ENCODE results near the gene ATP8B4.

Gene ATP8B4

DNA sequence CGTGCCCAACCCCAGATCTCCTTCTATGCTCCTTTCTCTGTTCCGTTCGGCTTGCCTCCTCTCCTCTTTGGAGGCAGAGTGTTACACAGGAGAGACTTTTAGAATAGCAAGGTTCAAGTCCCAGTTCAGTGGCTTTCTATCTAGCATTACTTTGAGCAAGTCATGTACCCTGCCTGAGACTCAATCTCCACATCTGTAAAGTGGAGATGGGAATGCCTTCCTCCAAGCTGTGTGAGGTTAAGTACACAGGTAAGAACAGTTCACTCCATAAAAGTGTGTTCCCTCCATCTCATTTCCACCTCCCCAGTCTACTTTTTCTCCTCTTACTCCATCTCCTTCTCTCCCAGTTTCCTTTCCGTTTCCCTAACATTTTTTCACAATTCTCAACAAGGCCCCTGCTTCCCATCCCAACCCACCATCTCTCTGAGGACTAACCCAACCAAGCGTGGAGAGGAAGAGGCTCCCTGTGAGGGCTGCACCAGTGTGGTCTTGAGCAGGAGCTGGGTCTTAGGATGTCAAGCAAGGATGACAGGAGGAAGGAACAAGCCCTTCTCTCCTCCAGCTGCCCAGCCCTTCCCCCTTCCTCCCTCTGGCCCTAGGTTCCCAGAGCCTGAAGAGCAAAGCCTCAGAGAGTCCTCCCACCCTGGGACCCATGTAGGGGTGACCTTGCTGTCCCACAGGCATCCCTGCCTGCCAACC, 6.4 kb downstream of the ATP8B4 start:
- no peak overlapping the region for H3K4me3 ChIP-seq (ENCODE audit: control insufficient read depth, low read depth, low read length)
- TF ChIP-seq, protein P1, sequence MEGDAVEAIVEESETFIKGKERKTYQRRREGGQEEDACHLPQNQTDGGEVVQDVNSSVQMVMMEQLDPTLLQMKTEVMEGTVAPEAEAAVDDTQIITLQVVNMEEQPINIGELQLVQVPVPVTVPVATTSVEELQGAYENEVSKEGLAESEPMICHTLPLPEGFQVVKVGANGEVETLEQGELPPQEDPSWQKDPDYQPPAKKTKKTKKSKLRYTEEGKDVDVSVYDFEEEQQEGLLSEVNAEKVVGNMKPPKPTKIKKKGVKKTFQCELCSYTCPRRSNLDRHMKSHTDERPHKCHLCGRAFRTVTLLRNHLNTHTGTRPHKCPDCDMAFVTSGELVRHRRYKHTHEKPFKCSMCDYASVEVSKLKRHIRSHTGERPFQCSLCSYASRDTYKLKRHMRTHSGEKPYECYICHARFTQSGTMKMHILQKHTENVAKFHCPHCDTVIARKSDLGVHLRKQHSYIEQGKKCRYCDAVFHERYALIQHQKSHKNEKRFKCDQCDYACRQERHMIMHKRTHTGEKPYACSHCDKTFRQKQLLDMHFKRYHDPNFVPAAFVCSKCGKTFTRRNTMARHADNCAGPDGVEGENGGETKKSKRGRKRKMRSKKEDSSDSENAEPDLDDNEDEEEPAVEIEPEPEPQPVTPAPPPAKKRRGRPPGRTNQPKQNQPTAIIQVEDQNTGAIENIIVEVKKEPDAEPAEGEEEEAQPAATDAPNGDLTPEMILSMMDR (conservative IDR thresholded peaks at IDR 0.05; ENCODE audit: control insufficient read depth, insufficient read depth, low read depth, low read length): no peak
- no peak for DNase-seq (ENCODE audit: low read depth)

DNA sequence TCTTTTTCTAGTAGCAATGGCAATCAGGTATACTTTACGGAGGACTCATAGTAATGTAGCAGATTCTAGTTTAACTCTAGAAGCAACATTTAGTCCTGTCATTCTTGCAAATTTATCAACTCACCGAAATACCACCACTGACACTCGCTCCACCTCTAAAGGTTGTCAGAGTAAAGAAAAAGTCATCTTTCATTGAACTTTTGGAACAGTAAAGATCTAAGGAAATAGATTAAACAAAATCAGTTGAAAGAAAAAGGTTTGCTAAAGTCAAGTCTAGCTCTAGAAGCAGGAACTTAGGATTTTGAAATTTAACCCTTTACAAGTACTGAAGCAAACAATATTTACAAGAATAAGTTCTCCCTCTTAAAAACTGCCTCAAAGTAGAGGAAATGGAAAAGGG, 8.7 kb downstream of the ATP8B4 start:
- TF ChIP-seq, protein P1 (conservative IDR thresholded peaks at IDR 0.05; ENCODE audit: control insufficient read depth, insufficient read depth, low read depth, low read length): no peak
- no peak overlapping the region for H3K4me3 ChIP-seq (ENCODE audit: control insufficient read depth, low read depth, low read length)
- DNase-seq (ENCODE audit: low read depth): no peak

DNA sequence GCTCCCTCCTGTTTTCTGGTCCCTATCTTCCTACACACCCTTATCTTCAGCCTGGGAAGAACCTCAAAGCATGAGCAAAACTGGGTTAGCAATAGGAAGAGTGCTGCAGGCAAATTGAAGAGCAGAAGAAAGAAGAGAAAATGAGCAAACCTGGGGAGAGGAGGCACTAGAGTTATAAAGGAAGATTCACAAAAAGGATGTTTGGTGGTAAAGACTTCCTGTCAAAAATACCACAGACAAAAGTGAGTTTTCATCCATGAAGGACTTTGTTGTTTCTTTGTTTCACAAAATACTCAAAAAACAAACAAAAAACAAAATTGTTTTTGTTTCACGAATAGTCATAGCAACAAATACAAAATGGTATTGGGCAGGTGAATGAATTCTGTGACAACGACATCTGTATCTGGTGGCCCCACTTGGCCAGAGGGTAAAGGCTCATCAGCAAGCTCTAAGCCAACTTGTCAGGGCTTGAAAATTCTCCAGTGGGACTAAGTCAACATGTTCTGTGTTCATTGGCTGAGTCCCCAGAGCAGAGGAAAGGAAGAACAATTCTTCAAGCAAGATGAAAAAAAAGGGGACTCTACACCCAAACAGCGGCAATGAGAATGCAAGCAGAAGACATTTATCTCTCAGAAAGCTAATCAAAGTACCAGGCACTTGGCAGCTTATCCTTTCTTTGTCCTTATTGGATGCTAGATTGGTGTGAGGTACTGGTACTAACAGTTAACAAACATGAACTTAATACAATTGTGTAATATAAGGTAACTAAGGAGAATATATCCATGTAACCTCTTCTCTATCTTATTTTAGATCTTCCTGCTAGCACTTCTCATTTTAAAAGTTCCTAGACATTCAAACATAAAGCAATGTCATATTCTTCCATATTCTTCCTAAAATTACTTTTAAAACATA, 9.7 kb downstream of the ATP8B4 start:
- H3K4me3 ChIP-seq (ENCODE audit: control insufficient read depth, low read depth, low read length): no peak overlapping the region
- peak; percentile 42 for DNase-seq (ENCODE audit: low read depth)
- TF ChIP-seq, protein P1 (conservative IDR thresholded peaks at IDR 0.05; ENCODE audit: control insufficient read depth, insufficient read depth, low read depth, low read length): no peak

DNA sequence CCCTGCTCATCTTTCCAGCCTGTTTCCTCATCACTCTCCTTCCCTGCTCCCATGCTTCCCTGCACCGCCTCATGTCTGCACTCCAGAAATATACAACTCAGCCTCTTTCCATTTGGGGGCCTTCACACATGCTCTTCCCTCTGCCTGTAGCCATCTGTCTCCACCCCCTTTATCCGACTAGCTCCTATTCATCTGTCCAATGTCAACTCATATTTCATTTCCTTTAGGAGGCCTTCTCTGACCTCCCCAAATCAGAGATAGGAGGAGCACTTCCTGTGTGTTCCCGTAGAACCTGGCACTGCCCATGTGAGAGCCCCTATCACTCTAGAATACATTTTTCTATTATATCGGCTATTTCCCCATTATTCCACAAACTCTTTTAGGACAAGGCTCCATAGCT, 10.6 kb downstream of the ATP8B4 start:
- TF ChIP-seq, protein P1 (conservative IDR thresholded peaks at IDR 0.05; ENCODE audit: control insufficient read depth, insufficient read depth, low read depth, low read length): no peak
- no peak for DNase-seq (ENCODE audit: low read depth)
- H3K4me3 ChIP-seq (ENCODE audit: control insufficient read depth, low read depth, low read length): no peak overlapping the region

DNA sequence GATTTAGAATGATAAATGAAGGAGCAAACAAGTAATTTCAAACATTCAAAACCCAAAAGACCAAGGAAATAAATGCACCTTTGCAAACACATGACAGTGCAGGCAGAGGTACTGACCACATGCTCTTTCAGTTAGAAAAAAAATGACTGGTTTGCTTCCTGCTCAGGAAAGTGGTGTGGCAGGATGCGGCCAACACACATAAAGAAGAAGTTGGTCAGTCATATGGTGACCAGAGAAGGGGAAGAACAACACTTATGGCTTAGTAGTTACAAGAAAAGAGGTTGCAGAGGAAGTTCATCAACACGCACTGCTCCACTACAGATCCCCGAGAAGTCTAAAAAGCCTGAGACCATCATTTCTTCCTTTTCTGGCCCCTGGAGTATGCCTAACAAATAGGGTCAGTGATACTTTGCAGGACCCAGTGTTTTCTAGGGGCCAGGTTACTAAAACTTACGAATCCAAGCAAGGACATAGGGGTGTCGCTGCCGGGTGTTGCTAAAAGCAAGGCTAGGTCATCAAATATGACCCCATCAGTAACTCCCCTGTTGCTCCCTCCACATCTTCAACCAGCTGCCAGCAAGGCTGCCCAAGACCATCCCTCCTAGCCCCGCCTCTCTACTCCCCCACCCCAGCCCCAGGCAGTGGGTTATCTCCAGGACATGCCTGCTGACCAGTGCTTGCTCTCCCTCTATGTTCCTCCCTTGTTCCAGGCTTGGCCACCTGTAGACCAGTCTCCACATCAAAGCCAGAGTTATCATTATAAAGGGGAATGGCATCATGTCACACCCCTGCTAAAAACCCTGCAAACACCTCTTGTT, 11.2 kb downstream of the ATP8B4 start:
- H3K4me3 ChIP-seq (ENCODE audit: control insufficient read depth, low read depth, low read length): no peak overlapping the region
- TF ChIP-seq, protein P1 (conservative IDR thresholded peaks at IDR 0.05; ENCODE audit: control insufficient read depth, insufficient read depth, low read depth, low read length): no peak
- DNase-seq (ENCODE audit: low read depth): no peak

DNA sequence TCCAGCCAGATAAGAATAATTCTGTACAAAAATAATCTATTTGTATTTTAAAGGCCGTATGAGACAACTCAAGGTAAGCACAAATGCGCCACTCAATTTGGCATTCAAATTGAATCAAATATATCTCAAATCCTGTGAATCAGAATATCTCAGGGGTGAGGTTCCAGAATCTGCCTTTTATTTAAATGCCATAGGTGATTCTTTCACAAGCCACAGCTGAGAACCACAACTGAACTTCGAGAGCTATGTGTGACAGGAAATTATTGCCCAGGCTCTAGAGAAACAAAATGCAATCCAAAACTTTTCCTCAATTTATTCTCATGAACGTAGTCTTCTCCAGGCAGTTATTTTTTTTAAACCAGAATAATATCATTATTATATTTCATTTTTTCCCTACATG, 11.9 kb downstream of the ATP8B4 start:
- DNase-seq (ENCODE audit: low read depth): no peak
- no peak overlapping the region for H3K4me3 ChIP-seq (ENCODE audit: control insufficient read depth, low read depth, low read length)
- TF ChIP-seq, protein P1 (conservative IDR thresholded peaks at IDR 0.05; ENCODE audit: control insufficient read depth, insufficient read depth, low read depth, low read length): no peak

Data from fibroblast of mammary gland (primary cell).